LNCAP (cell line): ENCODE results near the gene LRRC15.

Experiments used
- CTCF ChIP-seq: fragments of 450-650 bp; IDR thresholded peaks from 2 replicates; pipeline ENCODE4 v1.5.1; 2017; ENCODE audit warnings: mild to moderate bottlenecking

LRRC15 gene

DNA sequence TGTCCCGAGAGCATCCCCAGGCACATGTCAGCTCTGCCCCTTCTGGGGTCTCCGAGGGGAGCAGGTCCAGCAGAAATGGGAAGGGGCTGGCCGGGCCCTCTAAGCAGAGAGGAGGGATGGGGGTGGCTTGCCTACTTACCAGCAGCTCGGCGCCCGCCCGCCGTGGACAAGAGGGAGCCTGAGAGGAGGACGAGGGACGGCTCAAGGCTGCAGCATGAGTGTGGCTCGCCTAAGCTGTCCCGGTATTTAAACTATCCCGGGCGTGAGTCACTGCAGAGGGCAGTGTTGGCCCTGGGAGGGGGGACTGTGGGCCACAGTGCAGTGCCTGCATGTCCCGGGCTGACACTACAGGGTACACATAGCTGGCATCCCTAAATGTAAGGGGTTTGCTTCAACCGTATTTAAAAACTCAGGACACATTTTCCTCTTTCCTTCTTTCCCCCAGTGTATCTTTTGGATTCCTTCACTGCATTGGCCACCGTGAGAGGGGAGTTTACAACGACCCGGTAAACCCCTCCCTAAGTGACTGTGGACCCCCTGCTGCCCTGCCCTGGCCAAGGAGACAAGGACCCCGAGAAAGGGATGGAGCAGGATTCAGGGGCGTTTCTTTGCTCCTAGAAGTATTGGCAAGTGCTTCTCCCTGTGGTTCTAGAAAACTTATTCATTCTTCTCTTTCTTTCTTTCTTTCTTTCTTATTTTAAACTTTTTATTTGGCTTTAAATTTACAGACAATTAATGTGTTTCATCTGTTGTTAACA lies at the start of gene LRRC15:
LRRC15 (minus strand) TSS at position 222 of the 758 bp plus-strand sequence. CDS start 8,700 bp downstream, outside the sequence.
- no peak for TF ChIP-seq CTCF

DNA sequence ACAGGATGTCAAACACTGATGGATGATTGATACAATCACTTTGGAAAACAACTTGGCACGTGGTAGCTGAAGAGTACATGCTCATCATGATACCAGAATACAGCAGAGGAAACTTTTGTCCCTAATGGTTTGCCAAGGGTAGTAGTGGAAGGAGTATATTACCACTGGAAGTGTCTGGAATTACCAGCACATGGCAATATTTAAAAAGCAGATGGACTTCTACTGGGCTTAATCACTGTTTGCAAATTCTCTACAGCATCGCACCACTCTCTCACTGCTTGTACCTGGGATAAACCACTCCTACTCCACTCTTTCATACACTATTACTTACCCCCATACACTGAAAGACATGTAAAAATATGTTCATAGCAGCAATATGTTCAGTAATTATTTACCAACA lies 49.1 kb upstream of the LRRC15 start:
- no peak for TF ChIP-seq CTCF

DNA sequence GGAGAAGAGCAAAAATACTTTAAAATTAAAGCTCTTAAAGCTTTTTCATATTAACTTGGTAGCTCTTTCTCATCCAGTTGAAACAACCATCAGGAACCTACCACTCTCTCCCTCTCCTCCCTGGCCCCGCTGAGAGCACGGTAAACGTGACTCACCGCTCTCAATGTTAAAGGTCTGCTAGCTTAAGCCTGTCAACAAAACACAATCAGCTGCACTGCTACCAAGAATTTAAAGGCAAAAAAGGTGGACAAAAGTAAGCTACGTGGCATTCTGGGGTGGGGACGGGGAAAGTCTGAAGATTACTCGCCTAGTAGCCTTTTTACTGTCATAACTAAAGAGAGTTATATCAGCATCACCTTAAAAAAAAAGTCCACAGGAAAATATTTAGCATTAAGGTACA lies 37.9 kb upstream of the LRRC15 start:
- no peak for TF ChIP-seq CTCF

- TF ChIP-seq CTCF = no peak
These were observed 36.2 kb upstream of the LRRC15 start for GRCh38 chr3:194405766-194406165.

DNA sequence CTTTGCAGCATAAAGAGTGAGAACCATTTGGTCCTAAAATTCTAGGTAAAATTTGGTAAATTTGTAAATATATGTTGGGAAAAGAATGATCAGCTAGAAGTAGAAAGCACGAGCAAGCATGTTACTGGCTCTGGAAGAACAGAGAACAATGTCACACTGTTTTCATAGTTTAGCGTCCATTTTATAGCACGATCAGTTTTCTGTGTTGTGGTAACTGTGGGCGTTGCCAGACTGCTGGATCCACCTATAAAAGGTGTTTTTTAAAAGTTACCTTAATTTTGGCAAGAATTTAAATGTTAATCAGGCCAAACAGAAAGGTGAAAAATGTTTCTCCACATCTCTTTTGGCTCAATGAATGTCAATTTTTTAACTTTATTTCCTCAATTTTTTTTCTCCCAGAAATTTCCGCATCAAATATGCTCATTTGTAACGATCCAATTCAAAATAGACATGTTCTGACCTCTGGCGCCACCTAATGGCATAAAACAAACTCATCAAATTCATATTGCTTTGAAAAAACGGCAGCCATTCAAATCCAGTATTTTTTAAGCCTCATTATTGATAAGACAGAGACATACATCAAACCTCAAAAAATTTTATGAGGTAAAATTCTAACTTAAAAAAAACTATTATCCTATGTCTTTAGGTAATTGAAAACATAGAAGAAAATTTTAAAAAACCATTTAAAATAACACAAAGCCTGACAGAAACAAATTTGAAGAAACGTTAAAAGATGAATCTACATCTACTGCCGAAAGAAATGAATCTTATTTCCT lies 35.0 kb upstream of the LRRC15 start:
- TF ChIP-seq CTCF = peak; percentile 78

GRCh38 chr3:194401868-194402329 lies 32.4 kb upstream of the LRRC15 start:
- no peak for TF ChIP-seq CTCF

GRCh38 chr3:194401346-194401745 lies 31.8 kb upstream of the LRRC15 start:
- TF ChIP-seq CTCF = no peak
